Measurements from ENCODE around the gene ABCA2. TPM values are rescaled to one million over a fixed set of nuclear protein-coding genes. Genes with fewer than 3 reads are reported as not detected.
"Not testable (repeated sequence)": the region's sequence is repeated elsewhere in the genome, so short reads cannot be mapped to it uniquely, and the experiment has no call there.

Gene ABCA2
- polyA plus RNA-seq, 1 donor (not counting 4 experiments of a cell fraction or from before 2014, with no cell fraction given): 1.3 TPM

DNA sequence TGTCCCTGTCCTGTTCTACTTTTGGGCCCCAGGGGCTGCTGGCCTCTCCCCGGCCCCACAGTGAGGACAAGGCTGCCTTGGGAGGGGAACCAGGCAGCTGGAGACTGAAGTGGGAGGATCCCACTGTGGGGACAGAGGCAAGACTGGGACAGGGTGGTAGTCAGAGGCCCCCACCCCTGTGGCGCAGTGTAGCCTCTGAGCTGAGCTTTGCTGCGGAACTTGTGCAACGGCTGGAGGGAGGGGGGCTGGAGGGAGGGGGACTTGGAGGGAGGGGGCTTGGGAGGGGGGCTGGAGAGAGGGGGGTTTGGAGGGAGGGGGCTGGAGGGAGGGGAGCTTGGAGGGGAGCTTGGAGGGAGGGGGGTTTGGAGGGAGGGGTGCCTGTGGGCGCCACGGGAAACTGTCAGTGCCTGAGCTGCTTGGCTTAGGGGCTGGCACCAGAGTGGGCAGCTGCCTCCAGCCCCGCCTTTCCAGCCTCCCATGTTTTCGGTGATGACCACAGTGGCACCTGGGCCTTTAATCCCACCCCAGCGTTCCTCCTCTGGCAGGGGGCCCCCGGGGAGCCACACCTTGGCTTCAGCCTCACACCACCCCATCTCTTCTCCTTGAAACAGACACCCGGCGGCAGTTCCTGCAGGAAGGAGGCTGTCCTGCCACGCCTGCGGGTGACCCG, 6.1 kb upstream of the ABCA2 start:
- peak overlapping the region; percentile 16 for H3K4me2 ChIP-seq (ENCODE audit: control insufficient read depth, extremely low read depth, insufficient read depth, low read depth, low read length)
- H2AFZ ChIP-seq (ENCODE audit: control insufficient read depth, low read length): no peak overlapping the region

DNA sequence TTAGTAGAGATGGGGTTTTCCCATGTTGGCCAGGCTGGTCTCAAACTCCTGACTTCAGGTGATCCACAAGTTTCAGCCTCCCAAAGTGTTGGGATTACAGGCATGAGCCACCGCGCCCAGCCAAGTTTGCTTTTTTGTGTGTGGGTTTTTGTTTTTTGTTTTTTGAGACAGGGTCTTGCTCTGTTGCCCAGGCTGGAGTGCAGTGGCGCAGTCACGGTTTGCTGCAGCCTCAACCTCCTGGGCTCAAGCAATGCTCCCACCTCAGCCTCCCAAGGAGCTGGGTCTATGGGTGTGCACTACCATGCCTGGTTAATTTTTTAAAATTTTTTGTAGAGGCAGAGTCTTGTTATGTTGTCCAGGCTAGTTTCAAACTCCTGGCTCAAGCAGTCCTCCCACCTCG, 5.4 kb upstream of the ABCA2 start:
- H2AFZ ChIP-seq (ENCODE audit: control insufficient read depth, low read length); H3K9ac ChIP-seq (ENCODE audit: control insufficient read depth, extremely low read depth, insufficient read depth, low read length); H3K4me3 ChIP-seq (ENCODE audit: control insufficient read depth in 2 of 3, extremely low read depth in 1 of 3, insufficient read depth in 2 of 3, low read depth in 1 of 3, low read length in 3 of 3); FAIRE-seq; dilution Hi-C loops (cut with MboI; ENCODE audit: extremely low pct_ligation_motif_present, low sequenced_read_pairs); H4K20me1 ChIP-seq (ENCODE audit: control insufficient read depth, extremely low read depth, insufficient read depth, low read length); H3K79me2 ChIP-seq (ENCODE audit: control insufficient read depth, insufficient read depth, low read length); H3K9me3 ChIP-seq (ENCODE audit: control insufficient read depth, low read depth, low read length); H3K27ac ChIP-seq (ENCODE audit: control insufficient read depth, insufficient read depth, low read length); DNase-seq (ENCODE audit: low read depth, low spot score); H3K27me3 ChIP-seq (ENCODE audit: control insufficient read depth, extremely low read depth, insufficient read depth, low read length); H3K4me1 ChIP-seq (ENCODE audit: control insufficient read depth, extremely low read depth, insufficient read depth, low read length); H3K36me3 ChIP-seq (ENCODE audit: control insufficient read depth in 2 of 2, extremely low read depth in 1 of 2, insufficient read depth in 2 of 2, low read length in 2 of 2); H3K9me1 ChIP-seq (ENCODE audit: control insufficient read depth, extremely low read depth, insufficient read depth, low read length); H3K4me2 ChIP-seq (ENCODE audit: control insufficient read depth, extremely low read depth, insufficient read depth, low read depth, low read length): not testable (repeated sequence)

More for the DNA sequence above, 6.1 kb upstream of the ABCA2 start:
- H4K20me1 ChIP-seq (ENCODE audit: control insufficient read depth, extremely low read depth, insufficient read depth, low read length): no peaks in the 10 kb centered on the region
- TF ChIP-seq, protein P1, sequence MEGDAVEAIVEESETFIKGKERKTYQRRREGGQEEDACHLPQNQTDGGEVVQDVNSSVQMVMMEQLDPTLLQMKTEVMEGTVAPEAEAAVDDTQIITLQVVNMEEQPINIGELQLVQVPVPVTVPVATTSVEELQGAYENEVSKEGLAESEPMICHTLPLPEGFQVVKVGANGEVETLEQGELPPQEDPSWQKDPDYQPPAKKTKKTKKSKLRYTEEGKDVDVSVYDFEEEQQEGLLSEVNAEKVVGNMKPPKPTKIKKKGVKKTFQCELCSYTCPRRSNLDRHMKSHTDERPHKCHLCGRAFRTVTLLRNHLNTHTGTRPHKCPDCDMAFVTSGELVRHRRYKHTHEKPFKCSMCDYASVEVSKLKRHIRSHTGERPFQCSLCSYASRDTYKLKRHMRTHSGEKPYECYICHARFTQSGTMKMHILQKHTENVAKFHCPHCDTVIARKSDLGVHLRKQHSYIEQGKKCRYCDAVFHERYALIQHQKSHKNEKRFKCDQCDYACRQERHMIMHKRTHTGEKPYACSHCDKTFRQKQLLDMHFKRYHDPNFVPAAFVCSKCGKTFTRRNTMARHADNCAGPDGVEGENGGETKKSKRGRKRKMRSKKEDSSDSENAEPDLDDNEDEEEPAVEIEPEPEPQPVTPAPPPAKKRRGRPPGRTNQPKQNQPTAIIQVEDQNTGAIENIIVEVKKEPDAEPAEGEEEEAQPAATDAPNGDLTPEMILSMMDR (optimal IDR thresholded peaks at IDR 0.05 in 1 of 3, IDR thresholded peaks at IDR 0.05 in 1 of 3, conservative IDR thresholded peaks at IDR 0.05 in 1 of 3; ENCODE audit: extremely low read depth in 1 of 3, insufficient read depth in 2 of 3, low read length in 3 of 3): no peak
- TF ChIP-seq EZH2 (IDR thresholded peaks at IDR 0.05; ENCODE audit: low read length): no peak
- H3K79me2 ChIP-seq (ENCODE audit: control insufficient read depth, insufficient read depth, low read length): no peaks in the 10 kb centered on the region
- peaks cover 0 to 2% of the 10 kb centered on the region in 2 experiments for H3K36me3 ChIP-seq (ENCODE audit: control insufficient read depth in 2 of 2, extremely low read depth in 1 of 2, insufficient read depth in 2 of 2, low read length in 2 of 2)
- FAIRE-seq (no peak), DNase-seq (ENCODE audit: low read depth, low spot score) (no peak)
- no peaks in the 10 kb centered on the region for H3K9me3 ChIP-seq (ENCODE audit: control insufficient read depth, low read depth, low read length)
- H3K27ac ChIP-seq (ENCODE audit: control insufficient read depth, insufficient read depth, low read length): no peak overlapping the region
- H3K9ac ChIP-seq (ENCODE audit: control insufficient read depth, extremely low read depth, insufficient read depth, low read length): no peak overlapping the region
- no peaks in the 10 kb centered on the region for H3K9me1 ChIP-seq (ENCODE audit: control insufficient read depth, extremely low read depth, insufficient read depth, low read length)
- H3K4me1 ChIP-seq (ENCODE audit: control insufficient read depth, extremely low read depth, insufficient read depth, low read length): peaks cover 3% of the 10 kb centered on the region
- dilution Hi-C loops (cut with MboI; ENCODE audit: extremely low pct_ligation_motif_present, low sequenced_read_pairs): no loop called here
- H3K27me3 ChIP-seq (ENCODE audit: control insufficient read depth, extremely low read depth, insufficient read depth, low read length): no peaks in the 10 kb centered on the region
- no peak overlapping the region for H3K4me3 ChIP-seq (ENCODE audit: control insufficient read depth in 2 of 3, extremely low read depth in 1 of 3, insufficient read depth in 2 of 3, low read depth in 1 of 3, low read length in 3 of 3)

DNA sequence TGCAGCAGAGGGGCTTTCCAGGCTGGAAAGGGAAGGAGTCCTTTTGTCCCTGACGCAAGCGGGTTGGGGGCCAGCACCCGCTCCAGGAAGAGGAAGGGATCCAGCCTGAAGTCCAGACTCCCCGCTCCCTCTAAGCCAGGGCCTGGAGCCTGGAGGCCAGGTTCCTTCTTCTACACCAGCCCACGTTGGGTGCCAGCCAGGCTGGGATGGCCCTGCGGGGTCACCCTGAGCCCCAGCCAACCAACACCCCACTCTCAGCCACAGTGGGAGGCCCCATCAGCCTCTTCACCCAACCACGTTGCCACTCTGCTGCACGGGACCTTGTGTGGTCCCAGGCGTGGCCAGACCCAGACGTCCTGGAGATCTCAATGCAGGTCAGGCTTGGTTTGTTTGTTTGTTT, 4.8 kb upstream of the ABCA2 start:
- Histone ChIP-seq H3K9ac (ENCODE audit: control insufficient read depth, extremely low read depth, insufficient read depth, low read length) (no peak overlapping the region), H4K20me1 (ENCODE audit: control insufficient read depth, extremely low read depth, insufficient read depth, low read length) (no peaks in the 10 kb centered on the region), H3K27me3 (ENCODE audit: control insufficient read depth, extremely low read depth, insufficient read depth, low read length) (no peaks in the 10 kb centered on the region), H3K9me3 (ENCODE audit: control insufficient read depth, low read depth, low read length) (no peaks in the 10 kb centered on the region), H3K36me3 (ENCODE audit: control insufficient read depth in 2 of 2, extremely low read depth in 1 of 2, insufficient read depth in 2 of 2, low read length in 2 of 2) (no peaks in the 10 kb centered on the region), H2AFZ (ENCODE audit: control insufficient read depth, low read length) (no peak overlapping the region), H3K9me1 (ENCODE audit: control insufficient read depth, extremely low read depth, insufficient read depth, low read length) (no peaks in the 10 kb centered on the region), H3K4me3 (ENCODE audit: control insufficient read depth in 2 of 3, extremely low read depth in 1 of 3, insufficient read depth in 2 of 3, low read depth in 1 of 3, low read length in 3 of 3) (no peak overlapping the region), H3K4me2 (ENCODE audit: control insufficient read depth, extremely low read depth, insufficient read depth, low read depth, low read length) (no peak overlapping the region), H3K79me2 (ENCODE audit: control insufficient read depth, insufficient read depth, low read length) (no peaks in the 10 kb centered on the region), H3K27ac (ENCODE audit: control insufficient read depth, insufficient read depth, low read length) (no peak overlapping the region), H3K4me1 (ENCODE audit: control insufficient read depth, extremely low read depth, insufficient read depth, low read length) (peaks cover 10% of the 10 kb centered on the region)
- no peak for DNase-seq (ENCODE audit: low read depth, low spot score)
- FAIRE-seq: no peak
- TF ChIP-seq, protein P1 (optimal IDR thresholded peaks at IDR 0.05 in 1 of 3, IDR thresholded peaks at IDR 0.05 in 1 of 3, conservative IDR thresholded peaks at IDR 0.05 in 1 of 3; ENCODE audit: extremely low read depth in 1 of 3, insufficient read depth in 2 of 3, low read length in 3 of 3): no peak
- no peak for TF ChIP-seq EZH2 (IDR thresholded peaks at IDR 0.05; ENCODE audit: low read length)
- dilution Hi-C loops (cut with MboI; ENCODE audit: extremely low pct_ligation_motif_present, low sequenced_read_pairs): no loop called here

Data from keratinocyte (primary cell).